GM19455 (cell line): ENCODE results near the gene RAET1E.
"Not testable (repeated sequence)": the region's sequence is repeated elsewhere in the genome, so short reads cannot be mapped to it uniquely, and the experiment has no call there.

Experiments
- ATAC-seq: cut with Tn5 transposase; IDR thresholded peaks from one replicate; pipeline ENCODE4 v1.9.1; 2021; ENCODE audit not compliant: unreplicated experiment

Gene RAET1E

GRCh38 chr6:149891864-149892263 is 6.0 kb downstream of the RAET1E start:
- ATAC-seq, result not testable (repeated sequence)

- no peak for ATAC-seq
These were observed 6.7 kb downstream of the RAET1E start for GRCh38 chr6:149891259-149891658.

GRCh38 chr6:149890629-149891045 is 7.3 kb downstream of the RAET1E start:
- no peak for ATAC-seq

- no peak for ATAC-seq
These were observed 8.6 kb downstream of the RAET1E start for GRCh38 chr6:149889326-149889725.

GRCh38 chr6:149888659-149889058 is 9.3 kb downstream of the RAET1E start:
- ATAC-seq, result no peak

- no peak for ATAC-seq
These were observed 9.8 kb downstream of the RAET1E start for GRCh38 chr6:149888093-149888492.

GRCh38 chr6:149887343-149887742 is 10.6 kb downstream of the RAET1E start:
- no peak for ATAC-seq

- ATAC-seq, result no peak
These were observed 12.0 kb downstream of the RAET1E start for GRCh38 chr6:149885888-149886287.

- ATAC-seq, result no peak
These were observed 13.3 kb downstream of the RAET1E start for GRCh38 chr6:149884617-149885016.

- ATAC-seq, result no peak
These were observed 13.7 kb downstream of the RAET1E start for GRCh38 chr6:149884215-149884614.

- no peak for ATAC-seq
These were observed 16.1 kb downstream of the RAET1E start for GRCh38 chr6:149881860-149882259.

- ATAC-seq, result no peak
These were observed 16.7 kb downstream of the RAET1E start for GRCh38 chr6:149881066-149881766.

GRCh38 chr6:149877659-149878058 is 20.3 kb downstream of the RAET1E start:
- ATAC-seq, result no peak

GRCh38 chr6:149876241-149876933 is 21.5 kb downstream of the RAET1E start:
- ATAC-seq, result no peak

GRCh38 chr6:149872233-149872632 is 25.7 kb downstream of the RAET1E start:
- no peak for ATAC-seq

- ATAC-seq, result no peak
These were observed 26.7 kb downstream of the RAET1E start for GRCh38 chr6:149871182-149871581.

- no peak for ATAC-seq
These were observed 28.5 kb downstream of the RAET1E start for GRCh38 chr6:149869275-149869892.

GRCh38 chr6:149867876-149868640 is 29.9 kb downstream of the RAET1E start:
- no peak for ATAC-seq

GRCh38 chr6:149864578-149865535 is 33.1 kb downstream of the RAET1E start:
- ATAC-seq, result no peak
